ENCODE results near the gene SLC18A2.

The SLC18A2 gene

GRCh38 chr10:117320050-117320665, 79.2 kb downstream of the SLC18A2 start:
- no peak for DNase-seq

- no peak for DNase-seq
Measured at GRCh38 chr10:117322260-117322659, 81.3 kb downstream of the SLC18A2 start.

- DNase-seq: no peak
Measured at GRCh38 chr10:117324367-117324766, 83.5 kb downstream of the SLC18A2 start.

DNA sequence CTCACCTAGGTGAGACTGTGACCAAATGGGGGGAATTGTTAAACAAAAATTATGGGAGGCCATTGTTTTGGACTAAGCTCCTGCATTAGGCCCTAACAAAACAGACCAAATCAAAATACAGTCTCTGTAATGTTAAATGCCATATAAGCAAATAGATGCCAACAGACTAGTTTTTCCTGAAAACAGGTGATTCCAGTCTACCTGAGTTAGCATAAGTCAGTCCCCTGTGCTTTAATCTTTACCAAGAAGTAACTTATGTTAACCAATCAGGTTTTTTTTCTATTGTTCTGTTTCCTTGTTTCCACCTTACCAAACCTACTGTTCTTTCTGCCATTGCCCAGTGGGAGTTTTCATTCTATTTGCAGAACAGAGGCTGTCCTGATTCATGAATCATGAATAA, 86.3 kb downstream of the SLC18A2 start:
- DNase-seq: no peak

Measured in fibroblast of skin of abdomen (primary cell).